Right lobe of liver (tissue), 4 donors: ENCODE results near the gene SLC38A7.
"Not testable (repeated sequence)": the region's sequence is repeated elsewhere in the genome, so short reads cannot be mapped to it uniquely, and the experiment has no call there.

Source experiments
- POLR2A ChIP-seq: fragments of 450-650 bp; IDR thresholded peaks from one replicate; pipeline ENCODE4 v1.6.1; 2017; ENCODE audit warnings: antibody characterized with exemption, mild to moderate bottlenecking
- TF ChIP-seq, protein P1 (sequence below), 4 donors: fragments of 200-600 bp in 3 of 4; fragments of 450-650 bp in 1 of 4; IDR thresholded peaks; one replicate each; pipeline versions ENCODE4 v1.5.1 to v1.8.0; 2016 to 2022; ENCODE audit warnings: antibody characterized with exemption in 4 of 4, mild to moderate bottlenecking in 2 of 4
- donor health status: DM: no; HTN: no; CAD: no.
- donor health status: DM: no; HTN: no; CAD: no.
- donor health status: DM: no; HTN: yes; CAD: no.

DNA sequence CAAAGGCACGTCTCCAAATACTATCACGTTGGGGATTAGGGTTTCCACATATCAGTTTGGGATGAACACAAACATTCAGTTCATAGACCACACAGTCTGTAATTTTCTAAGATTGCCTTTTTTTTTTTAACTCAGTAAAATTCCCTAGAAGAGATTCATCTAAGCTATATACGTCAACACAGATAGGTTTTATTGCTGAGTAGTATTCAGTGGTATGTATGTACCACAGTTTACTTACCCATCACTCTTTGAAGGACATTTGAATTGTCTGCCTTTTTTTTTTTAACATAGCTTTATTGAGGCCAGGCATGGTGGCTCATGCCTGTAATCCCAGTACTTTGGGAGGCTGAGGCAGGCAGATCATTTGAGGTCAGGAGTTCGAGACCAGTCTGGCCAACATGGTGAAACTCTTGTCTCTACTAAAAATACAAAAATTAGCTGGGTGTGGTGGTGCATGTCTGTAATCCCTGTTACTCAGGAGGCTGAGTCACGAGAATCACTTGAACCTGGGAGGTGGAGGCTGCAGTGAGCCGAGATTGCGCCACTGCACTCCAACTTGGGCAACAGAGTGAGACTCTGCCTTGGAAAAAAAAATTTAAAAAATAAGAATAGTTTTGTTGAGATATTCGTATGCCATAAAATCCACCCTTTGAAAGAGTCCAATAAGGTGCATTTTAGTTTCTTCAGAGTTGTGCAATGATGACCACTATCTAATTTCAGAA is 2.6 kb upstream of the SLC38A7 start:
- TF ChIP-seq, protein P1, sequence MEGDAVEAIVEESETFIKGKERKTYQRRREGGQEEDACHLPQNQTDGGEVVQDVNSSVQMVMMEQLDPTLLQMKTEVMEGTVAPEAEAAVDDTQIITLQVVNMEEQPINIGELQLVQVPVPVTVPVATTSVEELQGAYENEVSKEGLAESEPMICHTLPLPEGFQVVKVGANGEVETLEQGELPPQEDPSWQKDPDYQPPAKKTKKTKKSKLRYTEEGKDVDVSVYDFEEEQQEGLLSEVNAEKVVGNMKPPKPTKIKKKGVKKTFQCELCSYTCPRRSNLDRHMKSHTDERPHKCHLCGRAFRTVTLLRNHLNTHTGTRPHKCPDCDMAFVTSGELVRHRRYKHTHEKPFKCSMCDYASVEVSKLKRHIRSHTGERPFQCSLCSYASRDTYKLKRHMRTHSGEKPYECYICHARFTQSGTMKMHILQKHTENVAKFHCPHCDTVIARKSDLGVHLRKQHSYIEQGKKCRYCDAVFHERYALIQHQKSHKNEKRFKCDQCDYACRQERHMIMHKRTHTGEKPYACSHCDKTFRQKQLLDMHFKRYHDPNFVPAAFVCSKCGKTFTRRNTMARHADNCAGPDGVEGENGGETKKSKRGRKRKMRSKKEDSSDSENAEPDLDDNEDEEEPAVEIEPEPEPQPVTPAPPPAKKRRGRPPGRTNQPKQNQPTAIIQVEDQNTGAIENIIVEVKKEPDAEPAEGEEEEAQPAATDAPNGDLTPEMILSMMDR (IDR thresholded peaks at IDR 0.05): not testable (repeated sequence)
- not testable (repeated sequence) for TF ChIP-seq POLR2A
